ENCODE measurements around the gene TGFBI.

TGFBI gene

DNA sequence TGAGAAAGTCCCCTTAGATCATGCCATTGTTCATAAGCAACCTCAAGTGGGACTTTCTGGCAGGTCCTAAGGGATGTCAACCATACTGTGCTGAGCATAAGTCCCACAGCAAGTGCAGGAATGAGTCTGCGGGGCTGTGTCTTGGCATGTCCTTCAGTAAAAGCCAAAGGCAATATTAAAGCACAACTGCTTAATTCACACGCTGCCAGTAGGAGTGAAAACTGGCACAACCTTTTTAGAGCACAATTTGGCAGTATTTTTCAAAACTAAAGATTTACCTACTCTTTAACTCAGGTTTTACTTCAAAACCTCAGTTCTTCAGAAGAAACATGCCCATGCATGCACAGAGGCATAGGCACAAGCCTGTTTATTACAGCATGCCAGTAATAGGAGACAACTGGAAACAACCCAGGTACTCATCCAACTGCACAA lies 79.4 kb downstream of the TGFBI start:
- H4K20me1 ChIP-seq (ENCODE audit: control insufficient read depth, insufficient read depth, low read depth, low read length): no peaks in the 10 kb centered on the region
- H3F3A ChIP-seq (ENCODE audit: control insufficient read depth, insufficient read depth): no peaks in the 10 kb centered on the region
- peaks cover 56% of the 10 kb centered on the region for H3K4me1 ChIP-seq (ENCODE audit: control insufficient read depth, low read length)
- no peaks in the 10 kb centered on the region for H3K27me3 ChIP-seq (ENCODE audit: control insufficient read depth, low read length)
- no peaks in the 10 kb centered on the region for H3K36me3 ChIP-seq (ENCODE audit: control insufficient read depth, low read length)
- no peaks in the 10 kb centered on the region for H3K9me3 ChIP-seq (ENCODE audit: control insufficient read depth, insufficient read depth, low read length)
- no peaks in the 10 kb centered on the region for H3K9me2 ChIP-seq (replicated peaks; ENCODE audit: control insufficient read depth, low read length)
- no peak overlapping the region for H3K27ac ChIP-seq (ENCODE audit: low read depth, low read length)
- no peak overlapping the region for H3K4me2 ChIP-seq (ENCODE audit: low read length)
- H3K79me2 ChIP-seq (ENCODE audit: control insufficient read depth, low read length): no peaks in the 10 kb centered on the region
- no peak for TF ChIP-seq EZH2phosphoT487 (IDR thresholded peaks at IDR 0.05; ENCODE audit: borderline replicate concordance, low read length)
- TF ChIP-seq, protein P1, sequence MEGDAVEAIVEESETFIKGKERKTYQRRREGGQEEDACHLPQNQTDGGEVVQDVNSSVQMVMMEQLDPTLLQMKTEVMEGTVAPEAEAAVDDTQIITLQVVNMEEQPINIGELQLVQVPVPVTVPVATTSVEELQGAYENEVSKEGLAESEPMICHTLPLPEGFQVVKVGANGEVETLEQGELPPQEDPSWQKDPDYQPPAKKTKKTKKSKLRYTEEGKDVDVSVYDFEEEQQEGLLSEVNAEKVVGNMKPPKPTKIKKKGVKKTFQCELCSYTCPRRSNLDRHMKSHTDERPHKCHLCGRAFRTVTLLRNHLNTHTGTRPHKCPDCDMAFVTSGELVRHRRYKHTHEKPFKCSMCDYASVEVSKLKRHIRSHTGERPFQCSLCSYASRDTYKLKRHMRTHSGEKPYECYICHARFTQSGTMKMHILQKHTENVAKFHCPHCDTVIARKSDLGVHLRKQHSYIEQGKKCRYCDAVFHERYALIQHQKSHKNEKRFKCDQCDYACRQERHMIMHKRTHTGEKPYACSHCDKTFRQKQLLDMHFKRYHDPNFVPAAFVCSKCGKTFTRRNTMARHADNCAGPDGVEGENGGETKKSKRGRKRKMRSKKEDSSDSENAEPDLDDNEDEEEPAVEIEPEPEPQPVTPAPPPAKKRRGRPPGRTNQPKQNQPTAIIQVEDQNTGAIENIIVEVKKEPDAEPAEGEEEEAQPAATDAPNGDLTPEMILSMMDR (IDR thresholded peaks at IDR 0.05; ENCODE audit: low read depth, low read length, poor library complexity, severe bottlenecking): no peak
- no peak overlapping the region for H3K4me3 ChIP-seq (ENCODE audit: low read length)

DNA sequence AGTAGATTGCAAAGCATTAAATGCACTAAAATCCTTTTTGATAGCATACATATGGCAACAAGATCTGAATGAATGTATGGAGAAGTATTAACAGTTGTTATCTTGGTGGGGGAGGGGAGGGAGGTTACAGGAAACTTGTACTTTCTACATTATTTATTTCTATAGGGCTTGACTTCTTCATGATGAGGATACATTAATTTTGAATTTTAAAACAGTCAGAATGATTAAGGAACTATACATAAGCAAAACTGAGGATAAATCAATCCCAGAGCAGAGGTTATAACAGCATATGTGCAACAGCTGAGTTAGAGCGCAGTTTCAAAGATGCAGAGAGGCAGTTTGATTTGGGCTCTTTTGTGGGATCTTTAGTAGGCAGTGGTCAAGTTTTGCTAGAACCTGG lies 80.0 kb downstream of the TGFBI start:
- no peaks in the 10 kb centered on the region for H3K79me2 ChIP-seq (ENCODE audit: control insufficient read depth, low read length)
- no peak overlapping the region for H3K4me2 ChIP-seq (ENCODE audit: low read length)
- H3K36me3 ChIP-seq (ENCODE audit: control insufficient read depth, low read length): no peaks in the 10 kb centered on the region
- H3K9me2 ChIP-seq (replicated peaks; ENCODE audit: control insufficient read depth, low read length): no peaks in the 10 kb centered on the region
- peaks cover 57% of the 10 kb centered on the region for H3K4me1 ChIP-seq (ENCODE audit: control insufficient read depth, low read length)
- H3K27ac ChIP-seq (ENCODE audit: low read depth, low read length): no peak overlapping the region
- H3F3A ChIP-seq (ENCODE audit: control insufficient read depth, insufficient read depth): no peaks in the 10 kb centered on the region
- TF ChIP-seq EZH2phosphoT487 (IDR thresholded peaks at IDR 0.05; ENCODE audit: borderline replicate concordance, low read length): no peak
- TF ChIP-seq, protein P1 (IDR thresholded peaks at IDR 0.05; ENCODE audit: low read depth, low read length, poor library complexity, severe bottlenecking): no peak
- H3K4me3 ChIP-seq (ENCODE audit: low read length): no peak overlapping the region
- no peaks in the 10 kb centered on the region for H3K27me3 ChIP-seq (ENCODE audit: control insufficient read depth, low read length)
- no peaks in the 10 kb centered on the region for H3K9me3 ChIP-seq (ENCODE audit: control insufficient read depth, insufficient read depth, low read length)
- no peaks in the 10 kb centered on the region for H4K20me1 ChIP-seq (ENCODE audit: control insufficient read depth, insufficient read depth, low read depth, low read length)

DNA sequence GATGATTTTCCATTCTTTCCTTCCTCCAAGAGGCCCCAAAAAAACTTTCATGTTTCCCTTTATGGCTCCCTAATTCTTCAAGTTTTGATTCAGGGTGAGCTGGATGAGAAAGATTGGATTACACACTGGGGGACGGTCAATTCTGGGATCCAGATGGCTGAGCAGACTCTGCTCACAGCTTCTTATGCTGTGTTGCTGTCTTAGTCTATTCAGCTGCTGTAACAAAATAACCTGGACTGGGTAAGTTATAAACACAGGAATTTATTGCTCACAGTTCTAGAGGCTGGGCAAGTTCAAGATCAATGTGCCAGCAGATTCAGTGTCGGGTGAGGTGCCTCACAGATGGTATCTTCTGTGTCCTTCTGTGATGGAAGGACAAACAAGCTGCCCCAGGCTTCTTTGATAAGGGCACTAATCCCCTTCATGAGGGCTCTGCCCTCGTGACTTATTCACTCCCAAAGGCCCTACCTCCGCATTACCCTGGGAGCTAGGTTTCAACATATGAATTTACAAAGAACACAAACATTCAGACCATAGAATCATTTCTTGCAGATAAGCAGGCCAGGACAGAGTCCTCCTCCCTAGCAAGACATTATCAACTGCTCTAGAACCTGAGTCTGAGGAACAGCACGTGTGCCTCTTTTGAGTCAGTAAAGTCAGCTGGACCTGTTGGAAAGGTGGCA lies 80.8 kb downstream of the TGFBI start:
- no peaks in the 10 kb centered on the region for H3K9me3 ChIP-seq (ENCODE audit: control insufficient read depth, insufficient read depth, low read length)
- no peaks in the 10 kb centered on the region for H3K36me3 ChIP-seq (ENCODE audit: control insufficient read depth, low read length)
- TF ChIP-seq, protein P1 (IDR thresholded peaks at IDR 0.05; ENCODE audit: low read depth, low read length, poor library complexity, severe bottlenecking): no peak
- no peak for TF ChIP-seq EZH2phosphoT487 (IDR thresholded peaks at IDR 0.05; ENCODE audit: borderline replicate concordance, low read length)
- no peaks in the 10 kb centered on the region for H4K20me1 ChIP-seq (ENCODE audit: control insufficient read depth, insufficient read depth, low read depth, low read length)
- H3K4me2 ChIP-seq (ENCODE audit: low read length): no peak overlapping the region
- no peak overlapping the region for H3K4me3 ChIP-seq (ENCODE audit: low read length)
- no peak overlapping the region for H3K27ac ChIP-seq (ENCODE audit: low read depth, low read length)
- no peaks in the 10 kb centered on the region for H3K79me2 ChIP-seq (ENCODE audit: control insufficient read depth, low read length)
- H3K4me1 ChIP-seq (ENCODE audit: control insufficient read depth, low read length): peaks cover 51% of the 10 kb centered on the region
- no peaks in the 10 kb centered on the region for H3K9me2 ChIP-seq (replicated peaks; ENCODE audit: control insufficient read depth, low read length)
- H3F3A ChIP-seq (ENCODE audit: control insufficient read depth, insufficient read depth): no peaks in the 10 kb centered on the region
- H3K27me3 ChIP-seq (ENCODE audit: control insufficient read depth, low read length): no peaks in the 10 kb centered on the region

Data from DOHH2 (cell line).